Activated T-cell treated with anti-CD3 and anti-CD28 coated beads, Interleukin-2, amount 50 U/mL, for 24 hours (primary cell): ENCODE measurements around the gene HIVEP3.

Experiments used
- DNase-seq: peaks from one replicate; pipeline ENCODE4 v3.0.0-alpha.2; 2020
- H3K27ac Mint-ChIP-seq: 2 replicates; pipeline ENCODE4 v1.8.0; 2020; ENCODE audit warnings: mild to moderate bottlenecking, mixed read lengths
- H3K27me3 Mint-ChIP-seq: 2 replicates; pipeline ENCODE4 v1.8.0; 2020; ENCODE audit warnings: mixed read lengths
- H3K36me3 Mint-ChIP-seq: 2 replicates; pipeline ENCODE4 v1.8.0; 2020; ENCODE audit warnings: low read depth, mixed read lengths
- H3K4me1 Mint-ChIP-seq: 2 replicates; pipeline ENCODE4 v1.8.0; 2020; ENCODE audit warnings: low read depth, mixed read lengths
- H3K4me3 Mint-ChIP-seq: 2 replicates; pipeline ENCODE4 v1.8.0; 2020; ENCODE audit warnings: mild to moderate bottlenecking, moderate library complexity, mixed read lengths
- H3K9me3 Mint-ChIP-seq: 2 replicates; pipeline ENCODE4 v1.8.0; 2020; ENCODE audit warnings: mixed read lengths

Gene HIVEP3

GRCh38 chr1:41892301-41892781 is 26.4 kb downstream of the HIVEP3 start:
- no peaks in the 10 kb centered on the region for H3K9me3 Mint-ChIP-seq
- H3K4me3 Mint-ChIP-seq = peak overlapping the region; percentile 81
- peak overlapping the region; percentile 93 for H3K27ac Mint-ChIP-seq
- peaks cover 63% of the 10 kb centered on the region for H3K4me1 Mint-ChIP-seq
- no peak for DNase-seq
- no peaks in the 10 kb centered on the region for H3K36me3 Mint-ChIP-seq
- H3K27me3 Mint-ChIP-seq = no peaks in the 10 kb centered on the region

- peak; percentile 75 for DNase-seq
- H3K4me1 Mint-ChIP-seq = peaks cover 57% of the 10 kb centered on the region
- H3K27me3 Mint-ChIP-seq = no peaks in the 10 kb centered on the region
- H3K27ac Mint-ChIP-seq = peak overlapping the region; percentile 93
- no peaks in the 10 kb centered on the region for H3K9me3 Mint-ChIP-seq
- no peaks in the 10 kb centered on the region for H3K36me3 Mint-ChIP-seq
- peak overlapping the region; percentile 81 for H3K4me3 Mint-ChIP-seq
Observed at GRCh38 chr1:41891199-41891896, 27.4 kb downstream of the HIVEP3 start.

GRCh38 chr1:41890825-41891198 is 27.9 kb downstream of the HIVEP3 start:
- Mint-ChIP-seq H3K36me3 (no peaks in the 10 kb centered on the region), H3K4me1 (peaks cover 57% of the 10 kb centered on the region), H3K4me3 (peak overlapping the region; percentile 81), H3K27me3 (no peaks in the 10 kb centered on the region), H3K9me3 (no peaks in the 10 kb centered on the region), H3K27ac (peak overlapping the region; percentile 93)
- no peak for DNase-seq

GRCh38 chr1:41889506-41890414 is 29.0 kb downstream of the HIVEP3 start:
- Mint-ChIP-seq H3K27ac (no peak overlapping the region), H3K4me3 (no peak overlapping the region), H3K27me3 (no peaks in the 10 kb centered on the region), H3K4me1 (peaks cover 48% of the 10 kb centered on the region), H3K9me3 (no peaks in the 10 kb centered on the region), H3K36me3 (no peaks in the 10 kb centered on the region)
- no peak for DNase-seq

GRCh38 chr1:41888756-41889155 is 30.0 kb downstream of the HIVEP3 start:
- no peaks in the 10 kb centered on the region for H3K9me3 Mint-ChIP-seq
- peaks cover 39% of the 10 kb centered on the region for H3K4me1 Mint-ChIP-seq
- no peaks in the 10 kb centered on the region for H3K36me3 Mint-ChIP-seq
- H3K27me3 Mint-ChIP-seq = no peaks in the 10 kb centered on the region
- no peak overlapping the region for H3K27ac Mint-ChIP-seq
- no peak for DNase-seq
- H3K4me3 Mint-ChIP-seq = no peak overlapping the region

DNA sequence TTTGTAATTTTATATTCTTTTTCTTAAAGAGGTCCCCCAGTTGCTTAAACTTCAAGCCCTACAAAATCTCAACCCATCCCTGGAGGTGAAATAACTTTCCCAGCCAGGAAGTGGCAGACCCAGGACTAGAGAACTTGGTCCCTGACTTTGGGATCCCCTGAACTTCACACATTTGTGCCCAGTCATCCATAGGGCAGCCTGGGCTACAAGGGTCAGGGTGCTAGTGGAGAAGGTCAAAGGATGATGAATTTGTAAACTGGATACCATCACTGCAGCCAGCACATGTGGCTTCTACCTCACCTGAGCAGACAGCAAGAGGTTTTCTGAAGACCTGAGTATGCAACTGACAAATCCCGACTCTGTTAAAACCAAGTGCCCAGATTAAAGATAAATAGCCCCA is 31.4 kb downstream of the HIVEP3 start:
- Mint-ChIP-seq H3K4me1 (peaks cover 33% of the 10 kb centered on the region), H3K9me3 (no peaks in the 10 kb centered on the region)

GRCh38 chr1:41884256-41885230 is 34.2 kb downstream of the HIVEP3 start:
- no peak for DNase-seq
- H3K9me3 Mint-ChIP-seq = no peaks in the 10 kb centered on the region
- no peaks in the 10 kb centered on the region for H3K27me3 Mint-ChIP-seq
- no peak overlapping the region for H3K4me3 Mint-ChIP-seq
- H3K4me1 Mint-ChIP-seq = peaks cover 21% of the 10 kb centered on the region
- no peaks in the 10 kb centered on the region for H3K36me3 Mint-ChIP-seq
- no peak overlapping the region for H3K27ac Mint-ChIP-seq

More for the DNA sequence above, 31.4 kb downstream of the HIVEP3 start:
- no peak overlapping the region for H3K27ac Mint-ChIP-seq
- no peak for DNase-seq
- H3K36me3 Mint-ChIP-seq = no peaks in the 10 kb centered on the region
- no peak overlapping the region for H3K4me3 Mint-ChIP-seq
- H3K27me3 Mint-ChIP-seq = no peaks in the 10 kb centered on the region

DNA sequence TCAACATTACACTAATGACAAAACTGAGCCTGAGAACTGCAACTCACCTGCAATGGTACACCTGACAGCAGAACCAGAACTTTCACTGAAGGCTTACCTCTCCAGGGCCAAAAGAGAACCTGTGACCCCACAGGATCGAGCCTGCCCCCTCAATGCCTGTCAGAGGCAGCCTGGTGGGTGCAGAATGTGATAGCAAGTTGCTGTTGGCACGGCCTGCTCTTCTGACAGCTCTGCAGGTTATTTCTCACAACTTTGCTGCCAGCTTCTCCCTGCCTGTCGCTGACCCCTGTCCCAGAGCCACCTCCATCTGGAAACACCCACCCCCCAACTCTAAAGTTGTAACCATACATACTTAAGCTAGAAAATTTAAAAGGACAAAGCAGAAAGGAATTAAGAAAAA is 35.2 kb downstream of the HIVEP3 start:
- DNase-seq = no peak
- Mint-ChIP-seq H3K9me3 (no peaks in the 10 kb centered on the region), H3K27ac (no peak overlapping the region), H3K4me1 (peaks cover 13% of the 10 kb centered on the region), H3K27me3 (no peaks in the 10 kb centered on the region), H3K4me3 (no peak overlapping the region), H3K36me3 (no peaks in the 10 kb centered on the region)

GRCh38 chr1:41882486-41882885 is 36.2 kb downstream of the HIVEP3 start:
- Mint-ChIP-seq H3K27ac (no peak overlapping the region), H3K4me3 (no peak overlapping the region), H3K27me3 (no peaks in the 10 kb centered on the region), H3K4me1 (peaks cover 10% of the 10 kb centered on the region), H3K36me3 (no peaks in the 10 kb centered on the region), H3K9me3 (no peaks in the 10 kb centered on the region)
- no peak for DNase-seq

DNA sequence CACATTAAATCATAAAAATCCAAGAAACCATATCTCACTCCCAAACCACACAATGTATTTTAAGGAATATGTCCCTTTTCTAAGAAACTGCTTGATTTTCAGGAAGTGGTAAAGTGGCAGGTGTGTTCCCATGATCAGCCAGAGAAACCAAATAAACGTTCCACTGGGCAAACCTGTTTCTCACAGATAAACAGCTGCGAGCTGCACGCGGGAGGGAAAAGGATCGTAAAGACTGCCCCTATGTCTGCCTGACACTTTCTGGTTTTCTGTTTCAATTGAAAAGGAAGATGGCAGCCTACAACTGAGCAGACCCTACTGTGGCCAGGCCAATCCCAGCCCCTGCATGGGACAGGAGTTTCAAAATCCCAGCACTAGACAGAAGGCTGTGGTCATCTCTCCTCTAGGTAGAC is 36.6 kb downstream of the HIVEP3 start:
- H3K9me3 Mint-ChIP-seq = no peaks in the 10 kb centered on the region
- no peaks in the 10 kb centered on the region for H3K36me3 Mint-ChIP-seq
- no peaks in the 10 kb centered on the region for H3K27me3 Mint-ChIP-seq
- no peak overlapping the region for H3K4me3 Mint-ChIP-seq
- H3K4me1 Mint-ChIP-seq = peaks cover 13% of the 10 kb centered on the region
- H3K27ac Mint-ChIP-seq = no peak overlapping the region
- no peak for DNase-seq

DNA sequence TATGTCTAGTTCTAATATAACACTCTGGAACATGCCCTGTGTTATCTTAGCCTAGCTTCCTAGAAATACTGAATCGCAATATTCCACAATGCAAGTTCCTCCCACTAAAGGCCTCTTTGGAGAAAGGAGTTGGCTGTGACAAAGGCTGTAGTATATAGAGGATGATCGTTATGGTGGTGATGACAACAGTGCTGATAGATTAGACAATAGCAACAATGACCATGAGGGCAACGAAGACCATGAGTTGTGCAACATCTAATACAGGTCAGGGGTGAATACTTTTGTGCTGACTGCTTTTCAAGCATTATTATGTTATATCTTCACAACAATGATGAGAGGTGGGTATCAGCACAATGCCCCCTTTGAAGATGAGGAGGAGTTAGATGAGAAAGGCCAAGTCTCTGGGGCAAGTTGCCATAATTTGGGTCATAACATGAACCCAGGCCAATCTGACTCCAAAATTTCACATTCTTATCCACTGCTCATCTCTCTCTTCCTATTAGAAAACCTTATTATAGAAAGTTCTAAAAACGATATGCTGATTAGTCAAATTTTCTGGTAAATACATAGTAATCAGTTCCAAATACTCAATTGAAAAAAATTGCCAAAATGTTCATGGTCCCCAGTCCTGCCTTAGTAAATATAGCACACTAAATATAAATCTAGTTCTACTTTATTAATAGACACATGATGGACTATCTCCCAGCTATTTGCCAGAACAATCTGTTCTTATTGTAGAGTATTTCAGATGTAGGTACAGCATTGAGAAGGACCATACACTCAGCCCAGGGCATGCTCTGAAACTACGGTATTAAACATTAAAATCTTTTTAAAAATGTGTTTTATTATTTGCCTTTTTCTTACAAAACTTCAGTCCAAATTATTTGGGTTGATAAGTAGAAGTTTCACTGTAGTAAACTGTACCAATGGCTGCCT is 37.5 kb downstream of the HIVEP3 start:
- H3K27me3 Mint-ChIP-seq = no peaks in the 10 kb centered on the region
- H3K9me3 Mint-ChIP-seq = no peaks in the 10 kb centered on the region
- peaks cover 20% of the 10 kb centered on the region for H3K4me1 Mint-ChIP-seq
- H3K4me3 Mint-ChIP-seq = no peak overlapping the region
- H3K36me3 Mint-ChIP-seq = no peaks in the 10 kb centered on the region
- DNase-seq = no peak
- H3K27ac Mint-ChIP-seq = no peak overlapping the region

DNA sequence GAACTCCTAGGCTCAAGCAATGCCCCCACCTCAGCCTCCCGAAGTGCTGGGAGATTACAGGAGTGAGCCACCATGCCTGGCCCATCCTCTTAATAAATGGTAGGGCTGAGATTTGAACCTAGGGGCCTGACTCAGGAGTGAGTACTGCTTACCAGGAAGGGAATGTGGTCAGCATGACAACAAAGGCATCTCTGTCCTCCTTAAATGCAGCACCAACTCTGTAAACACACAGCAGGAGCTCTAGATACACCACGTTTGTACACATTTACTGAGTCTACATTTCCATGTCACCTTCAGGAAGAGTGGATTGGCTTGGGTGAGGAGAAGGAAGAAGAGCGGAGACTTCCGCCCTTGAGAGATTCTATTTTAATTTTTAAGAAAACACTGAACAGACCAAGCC is 38.5 kb downstream of the HIVEP3 start:
- peaks cover 21% of the 10 kb centered on the region for H3K4me1 Mint-ChIP-seq
- no peaks in the 10 kb centered on the region for H3K9me3 Mint-ChIP-seq
- H3K36me3 Mint-ChIP-seq = no peaks in the 10 kb centered on the region
- H3K27me3 Mint-ChIP-seq = no peaks in the 10 kb centered on the region
- H3K4me3 Mint-ChIP-seq = no peak overlapping the region
- no peak for DNase-seq
- H3K27ac Mint-ChIP-seq = no peak overlapping the region

DNA sequence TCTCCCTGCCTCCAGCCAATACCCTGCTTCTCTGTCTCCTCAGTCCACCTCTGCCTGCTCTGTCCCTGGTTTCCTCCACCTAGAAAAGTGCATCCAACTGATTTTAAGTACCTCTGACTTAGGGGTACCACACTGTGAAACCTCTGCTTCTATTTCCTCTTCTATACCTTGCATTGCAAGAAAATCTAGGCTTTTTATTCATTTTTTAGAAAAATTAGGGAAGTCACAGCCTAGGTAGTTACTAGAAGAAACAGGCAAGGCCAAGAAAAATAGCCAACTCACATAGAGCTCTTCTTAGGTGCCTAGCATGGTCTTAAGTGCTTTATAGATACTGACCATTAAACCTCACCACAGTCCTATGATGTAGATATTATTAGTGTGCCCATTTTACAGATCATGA is 39.1 kb downstream of the HIVEP3 start:
- DNase-seq = no peak
- no peaks in the 10 kb centered on the region for H3K27me3 Mint-ChIP-seq
- no peaks in the 10 kb centered on the region for H3K9me3 Mint-ChIP-seq
- H3K27ac Mint-ChIP-seq = no peak overlapping the region
- no peak overlapping the region for H3K4me3 Mint-ChIP-seq
- no peaks in the 10 kb centered on the region for H3K36me3 Mint-ChIP-seq
- peaks cover 25% of the 10 kb centered on the region for H3K4me1 Mint-ChIP-seq
